GM19455 (cell line): ENCODE data around the gene MT3.

Experiments used
- ATAC-seq: cut with Tn5 transposase; IDR thresholded peaks from one replicate; pipeline ENCODE4 v1.9.1; 2021; ENCODE audit not compliant: unreplicated experiment

MT3 gene

DNA sequence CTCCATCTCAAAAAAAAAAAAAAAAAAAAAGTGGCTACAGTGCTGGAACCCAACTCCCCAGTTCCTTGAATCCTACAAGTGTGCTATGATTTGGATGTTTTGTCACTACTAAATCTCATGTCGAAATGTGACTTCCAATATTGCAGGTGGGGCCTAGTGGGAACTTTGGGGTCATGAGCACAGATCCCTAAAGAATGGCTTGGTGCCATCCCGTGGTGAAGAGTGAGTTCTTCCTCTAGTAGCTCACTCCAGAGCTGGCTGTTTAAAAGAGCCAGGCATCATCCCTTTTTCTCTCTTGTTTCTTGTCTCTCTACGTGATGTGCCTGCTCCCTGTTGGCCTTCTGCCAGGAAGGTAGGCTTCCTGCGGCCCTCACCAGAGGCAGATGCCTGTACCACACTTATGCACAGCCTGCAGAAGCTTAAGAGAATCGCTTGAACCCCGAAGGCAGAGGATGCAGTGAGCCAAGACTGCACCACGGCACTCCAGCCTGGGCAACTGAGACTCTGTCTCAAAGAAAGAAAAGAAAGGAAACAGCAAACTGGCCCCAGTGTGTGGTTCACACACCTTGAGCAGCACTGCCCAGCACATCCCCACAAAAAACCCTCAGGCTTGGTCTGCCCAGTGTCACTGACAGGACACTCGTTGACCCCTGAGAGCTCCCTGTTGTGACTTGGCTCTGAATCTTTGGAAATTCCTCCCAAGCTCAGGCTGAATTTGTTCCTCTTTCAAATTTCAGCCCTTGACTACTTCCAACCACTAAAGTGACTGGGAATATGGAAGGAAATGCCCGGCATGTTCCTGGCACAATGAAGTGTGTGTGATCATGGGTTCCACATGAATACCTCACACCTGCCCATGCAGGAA lies 39.4 kb downstream of the MT3 start:
- no peak for ATAC-seq

DNA sequence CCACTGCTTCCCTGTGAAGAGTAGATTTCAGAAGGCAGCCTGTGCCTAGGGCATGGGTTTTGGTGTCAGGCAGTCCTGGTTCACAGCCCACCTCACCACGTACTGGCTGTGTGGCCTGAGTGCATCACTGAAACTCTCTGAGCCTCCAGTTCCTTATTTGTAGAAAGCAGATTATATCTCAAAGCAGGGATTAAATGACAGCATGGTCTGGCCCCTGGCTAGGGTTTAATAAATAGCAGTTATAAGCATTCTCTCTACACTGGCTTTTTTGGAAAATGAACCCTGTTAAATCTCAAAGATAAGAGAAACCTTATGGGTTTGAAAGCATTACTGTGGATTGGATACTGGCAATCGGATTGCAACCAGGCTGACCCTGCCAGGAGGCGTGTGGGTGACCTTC lies 40.2 kb downstream of the MT3 start:
- ATAC-seq = no peak

DNA sequence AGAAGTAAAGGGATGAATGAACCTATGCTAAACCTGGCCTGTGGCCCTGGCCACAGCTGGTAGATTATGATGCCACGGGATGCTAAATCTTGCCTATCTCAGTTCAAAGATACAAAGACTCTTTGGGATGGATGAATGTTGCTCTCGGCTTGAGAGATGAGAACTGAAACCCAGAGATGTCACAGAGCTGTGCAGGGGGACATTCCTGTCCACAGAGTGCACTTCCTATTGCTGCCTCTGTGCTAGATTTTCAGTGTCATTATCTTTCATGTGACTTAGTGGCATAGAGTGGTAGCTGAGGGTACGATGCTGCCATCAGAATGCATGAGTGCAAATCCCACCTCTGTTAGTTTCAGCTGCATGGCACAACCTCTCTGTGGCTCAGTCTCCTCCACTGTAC lies 40.8 kb downstream of the MT3 start:
- ATAC-seq = peak; percentile 58

GRCh38 chr16:56631197-56631596 lies 41.9 kb downstream of the MT3 start:
- ATAC-seq = no peak

GRCh38 chr16:56631832-56632155 lies 42.5 kb downstream of the MT3 start:
- no peak for ATAC-seq

DNA sequence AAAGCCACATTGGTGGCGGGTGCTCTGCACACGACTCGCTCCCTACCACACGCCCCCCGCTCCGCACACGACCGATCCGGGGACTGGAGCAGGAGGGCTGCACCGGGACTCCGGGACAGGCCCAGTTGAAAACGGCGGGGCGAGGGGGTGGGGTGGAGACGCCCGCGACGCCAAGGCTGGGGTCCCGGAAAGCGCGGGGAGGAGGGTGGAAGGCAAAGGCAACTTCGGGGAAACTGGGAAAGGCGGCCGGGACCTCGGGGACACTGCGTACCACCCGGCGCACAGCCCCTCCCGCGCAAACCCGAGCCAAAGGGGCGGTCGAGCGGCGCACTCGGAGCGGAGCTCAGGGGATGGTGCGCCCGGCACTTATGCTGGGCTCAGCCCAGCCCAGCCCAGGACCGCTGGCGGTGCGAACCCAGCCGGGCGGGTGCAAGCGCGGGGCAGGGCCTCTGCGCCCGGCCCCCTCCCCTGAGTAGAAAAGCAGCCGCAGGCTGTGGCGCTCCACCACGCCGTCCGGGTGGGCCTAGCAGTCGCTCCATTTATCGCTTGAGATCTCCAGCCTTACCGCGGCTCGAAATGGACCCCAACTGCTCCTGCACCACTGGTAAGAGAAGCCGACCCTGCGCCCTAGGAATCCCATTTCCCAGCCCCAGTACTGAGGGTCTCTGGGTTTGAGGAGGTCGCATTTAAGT lies 43.0 kb downstream of the MT3 start, which contains the start of gene MT1M:
MT1M (plus strand) TSS at position 504 of the 692 bp plus-strand sequence; CDS start at position 577, 73 bp downstream.
- no peak for ATAC-seq

DNA sequence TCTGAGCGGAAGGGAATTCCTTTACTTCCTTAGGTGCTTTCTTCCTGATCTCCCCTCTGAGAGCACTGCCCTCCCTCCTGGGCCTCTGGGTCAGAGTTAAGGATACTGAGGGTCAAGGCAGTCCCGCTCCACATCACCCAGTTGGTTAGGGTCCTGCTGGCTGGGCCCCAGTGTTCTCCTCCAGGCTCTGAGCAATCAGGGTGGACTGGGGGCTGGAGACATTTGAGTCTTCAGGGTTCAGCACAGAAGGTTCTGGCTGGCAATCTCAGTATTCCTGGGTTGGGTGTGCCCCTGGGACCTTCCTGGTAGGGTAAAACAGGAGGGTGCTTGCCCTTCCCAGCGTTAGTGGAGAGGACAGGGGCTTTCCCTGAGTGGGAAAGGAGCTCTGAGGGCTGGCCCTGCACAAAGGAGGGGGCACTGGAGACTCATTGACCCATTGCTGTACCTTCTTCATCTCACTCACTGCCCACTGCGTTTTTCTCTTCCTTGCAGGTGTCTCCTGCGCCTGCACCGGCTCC lies 43.6 kb downstream of the MT3 start:
- ATAC-seq = no peak

GRCh38 chr16:56633535-56633934 lies 44.2 kb downstream of the MT3 start:
- ATAC-seq = no peak

- ATAC-seq = no peak
Measured at GRCh38 chr16:56634715-56635440, 45.5 kb downstream of the MT3 start.

DNA sequence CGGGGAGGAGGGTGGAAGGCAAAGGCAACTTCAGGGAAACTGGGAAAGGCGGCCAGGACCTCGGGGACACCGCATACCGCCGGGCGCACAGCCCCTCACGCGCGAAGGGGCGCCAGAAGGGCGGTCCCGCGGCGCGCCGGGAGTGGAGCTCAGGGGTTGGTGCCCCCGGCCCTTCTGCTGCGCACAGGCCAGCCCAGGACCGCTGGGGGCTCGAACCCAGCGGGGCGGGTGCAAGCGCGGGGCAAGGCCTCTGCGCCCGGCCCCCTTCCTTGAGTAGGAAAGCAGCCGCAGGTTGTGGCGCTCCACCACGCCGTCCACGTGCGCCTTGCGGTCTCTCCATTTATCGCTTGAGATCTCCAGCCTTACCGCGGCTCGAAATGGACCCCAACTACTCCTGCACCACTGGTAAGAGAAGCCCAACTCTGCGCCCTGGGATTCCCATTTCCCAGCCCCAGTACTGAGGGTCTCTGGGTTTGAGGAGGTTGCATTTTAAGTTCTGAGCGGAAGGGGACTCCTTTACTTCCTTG lies 46.2 kb downstream of the MT3 start:
- no peak for ATAC-seq

DNA sequence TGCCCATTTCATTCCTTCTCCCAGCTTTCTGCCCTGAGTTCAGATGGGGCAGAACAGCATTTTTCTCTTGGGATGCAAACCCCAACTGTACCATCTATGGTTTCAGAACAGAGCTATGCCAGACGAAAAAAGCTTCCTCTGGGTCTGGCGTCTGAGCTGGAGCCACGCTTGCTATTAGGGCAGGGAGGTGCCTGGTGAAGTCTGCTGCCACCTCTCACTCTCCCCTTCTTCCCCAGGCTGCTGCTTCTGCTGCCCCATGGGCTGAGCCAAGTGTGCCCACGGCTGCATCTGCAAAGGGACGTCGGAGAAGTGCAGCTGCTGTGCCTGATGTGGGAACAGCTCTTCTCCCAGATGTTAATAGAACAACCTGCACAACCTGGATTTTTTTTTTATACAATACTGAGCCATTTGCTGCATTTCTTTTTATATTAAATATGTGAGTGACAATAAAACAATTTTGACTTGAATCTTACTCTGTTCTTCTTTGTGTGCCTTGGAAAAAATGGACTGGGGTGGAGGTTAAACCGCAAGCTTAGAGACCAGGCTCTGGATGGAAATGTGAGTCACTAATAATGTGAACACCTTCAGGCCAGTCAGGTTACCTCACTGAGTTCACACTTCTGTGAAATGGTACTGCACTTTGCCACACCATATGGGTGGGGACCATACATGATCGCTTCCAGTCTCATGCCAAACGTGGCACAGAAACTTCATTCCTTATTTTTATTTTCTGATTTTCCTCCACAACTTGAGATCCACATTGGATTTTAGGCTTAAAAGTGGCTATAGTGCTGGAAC lies 47.5 kb downstream of the MT3 start:
- no peak for ATAC-seq

DNA sequence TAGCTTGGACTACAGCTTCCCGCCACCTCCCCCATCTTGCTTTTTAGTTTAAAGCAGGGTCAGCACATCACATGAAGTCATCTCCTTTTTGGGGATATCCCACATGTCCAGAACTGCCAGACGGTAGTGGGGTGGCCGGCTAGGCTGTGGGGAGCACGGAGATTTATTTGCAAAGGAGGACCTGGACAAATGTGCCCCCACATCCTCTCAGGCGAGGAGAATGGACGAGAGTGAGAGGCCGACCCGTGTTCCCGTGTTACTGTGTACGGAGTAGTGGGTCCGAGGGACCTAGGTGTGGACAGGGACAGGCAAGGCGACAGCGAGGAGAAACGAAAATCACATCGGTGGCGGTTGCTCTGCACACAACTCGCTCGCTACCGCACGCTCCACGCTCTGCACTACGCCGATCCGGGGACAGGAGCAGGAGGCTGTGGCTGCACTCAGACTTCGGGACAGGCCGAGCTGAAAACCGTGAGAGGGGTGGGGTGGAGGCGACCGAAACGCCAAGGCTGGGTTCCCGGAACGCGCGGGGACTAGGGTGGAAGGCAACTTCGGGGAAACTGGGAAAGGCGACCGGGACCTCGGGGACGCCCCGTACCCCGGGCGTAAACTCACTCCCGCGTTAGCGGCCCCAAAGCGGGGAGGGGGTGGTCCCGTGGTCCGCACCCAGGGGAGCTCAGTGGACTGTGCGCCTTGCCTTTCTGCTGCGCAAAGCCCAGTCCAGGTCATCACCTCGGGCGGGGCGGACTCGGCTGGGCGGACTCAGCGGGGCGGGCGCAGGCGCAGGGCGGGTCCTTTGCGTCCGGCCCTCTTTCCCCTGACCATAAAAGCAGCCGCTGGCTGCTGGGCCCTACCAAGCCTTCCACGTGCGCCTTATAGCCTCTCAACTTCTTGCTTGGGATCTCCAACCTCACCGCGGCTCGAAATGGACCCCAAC lies 48.8 kb downstream of the MT3 start, which contains the start of gene MT1A:
MT1A (plus strand) TSS at position 853 of the 937 bp plus-strand sequence; CDS start at position 926, 73 bp downstream.
- no peak for ATAC-seq

DNA sequence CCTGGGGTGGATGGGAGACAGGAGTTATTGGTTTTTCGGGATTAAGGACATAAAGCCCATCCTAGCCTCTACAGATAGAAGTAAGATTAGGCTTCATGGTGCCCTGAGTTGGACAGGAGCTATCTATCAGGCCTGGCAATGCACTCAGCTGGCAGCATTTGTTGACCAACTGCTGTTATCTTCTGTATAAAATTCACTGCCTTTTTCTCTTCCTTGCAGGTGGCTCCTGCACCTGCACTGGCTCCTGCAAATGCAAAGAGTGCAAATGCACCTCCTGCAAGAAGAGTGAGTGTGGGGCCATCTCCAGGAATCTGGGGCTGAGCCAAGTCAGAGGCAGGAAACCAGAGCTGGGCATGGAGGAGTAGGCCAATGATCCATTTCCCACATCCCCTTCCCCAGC lies 49.7 kb downstream of the MT3 start:
- ATAC-seq = no peak

DNA sequence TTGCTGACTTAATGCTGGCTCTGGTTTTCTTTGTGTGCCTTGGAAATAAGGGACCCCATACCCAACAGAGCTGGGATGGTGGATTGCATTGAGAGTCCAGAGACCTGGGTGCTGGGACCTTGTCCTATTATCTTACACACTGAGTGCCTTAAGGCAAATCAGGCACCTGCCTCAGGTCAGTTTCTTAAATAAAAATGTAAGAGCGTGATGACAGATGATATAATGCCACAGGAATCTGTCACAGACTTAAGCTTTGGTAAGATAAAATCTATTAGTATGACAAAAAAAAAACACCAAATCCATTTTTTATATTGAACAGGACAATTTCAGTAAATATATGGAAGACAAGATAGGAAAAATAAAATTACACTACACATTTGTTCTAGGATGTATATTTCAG lies 50.7 kb downstream of the MT3 start:
- ATAC-seq = no peak
